Adipose tissue (tissue), 3 donors: ENCODE data around the gene RHOH. TPM values are rescaled to one million over a fixed set of nuclear protein-coding genes. Genes with fewer than 3 reads are reported as not detected.

Experiments used
- H3K27ac ChIP-seq: one replicate; pipeline ENCODE4 v1.5.1; 2013; ENCODE audit warnings: low read depth, low read length
- WGBS, 3 donors: extraction: QIAGEN DNeasy Blood & Tissue Kit; methylation state at CpG; one replicate each; pipeline ENCODE4 v1.1.7; 2013; 5-methylcytosine and 5-hydroxymethylcytosine counted together
- polyA plus RNA-seq, 3 donors: library from polyadenylated mRNA; stranded (reverse); fragments of 200-250 nt; gene quantifications; one replicate each; pipeline ENCODE4 v1.2.3, GENCODE V29; 2013
- donor health status: healthy with polysubstance abuse.
- donor health status: Bipolar disorder and iron deficiency.
- donor health status: healthy.

Gene RHOH
- polyA plus RNA-seq, 3 donors = 0.60 to 2.1 (median 0.90) TPM

DNA sequence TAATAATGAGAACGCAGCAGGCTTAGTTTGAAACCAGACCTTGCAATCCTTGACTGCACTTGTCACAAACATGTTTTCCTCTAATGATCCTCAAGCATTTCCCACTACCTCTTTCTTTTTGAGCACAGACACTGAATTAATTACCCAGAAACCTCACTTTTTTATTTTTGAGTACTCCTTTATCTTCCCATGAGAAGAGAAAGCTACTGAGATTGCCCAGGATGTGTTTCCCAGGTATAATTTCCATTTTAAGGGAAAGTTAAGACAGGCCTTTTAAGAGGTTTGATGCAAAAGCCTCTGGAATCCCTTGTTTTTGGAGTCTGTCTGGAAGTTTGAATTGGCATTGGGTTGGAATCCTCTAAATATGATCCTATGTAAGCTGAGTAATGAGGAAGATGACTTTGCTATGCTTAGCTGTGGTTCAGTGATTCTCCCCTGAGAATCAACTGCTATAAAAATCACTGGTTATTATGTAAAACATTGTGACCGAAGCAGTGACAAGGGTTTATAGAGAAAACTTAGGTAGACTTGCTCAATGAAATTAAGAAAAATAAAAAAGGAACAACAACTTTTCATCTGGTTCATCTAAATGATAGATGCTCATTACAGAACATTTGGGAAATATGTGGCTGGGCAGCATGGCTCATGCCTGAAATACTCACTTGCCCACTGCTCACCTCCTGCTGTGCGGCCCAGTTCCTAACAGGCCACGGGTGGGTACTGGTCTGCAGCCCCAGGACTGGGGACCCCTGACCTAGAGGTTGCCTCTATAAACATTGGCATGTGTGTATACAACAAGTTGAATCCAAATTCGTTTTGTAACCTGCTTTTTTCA, 10.8 kb upstream of the RHOH start:
- 78 to 85% (median 84%) methylated on average over 5 of the region's 5 CpGs for WGBS, 3 donors

GRCh38 chr4:40186665-40187014, 10.2 kb upstream of the RHOH start:
- WGBS, 3 donors = 88 to 93% (median 92%) methylated on average over 1 of the region's 1 CpG
- H3K27ac ChIP-seq = no peak overlapping the region

More for the DNA sequence above, 10.8 kb upstream of the RHOH start:
- no peak overlapping the region for H3K27ac ChIP-seq

DNA sequence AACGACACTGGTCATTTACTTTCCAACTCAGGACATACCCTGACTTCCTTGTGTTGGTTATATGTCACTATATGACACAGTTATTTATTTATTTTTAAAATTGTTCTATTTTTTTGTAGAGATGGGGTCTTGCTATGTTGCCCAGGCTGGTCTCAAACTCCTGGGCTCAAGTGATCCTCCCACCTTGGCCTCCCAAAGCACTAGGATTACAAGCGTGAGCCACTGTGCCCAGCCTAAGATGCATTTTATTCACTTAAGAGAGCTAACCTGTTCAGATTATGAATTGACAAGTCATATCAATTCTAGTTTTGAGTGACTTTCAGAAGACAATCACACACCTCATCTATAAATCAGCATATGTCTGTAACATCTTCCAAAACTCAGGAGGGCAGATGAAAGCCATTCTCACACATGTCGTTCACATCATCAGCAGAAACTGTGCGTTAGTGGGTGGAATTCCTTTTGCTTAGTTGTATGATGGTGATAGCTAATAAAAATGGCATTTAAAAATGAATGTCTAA, 9.4 kb upstream of the RHOH start:
- WGBS, 3 donors = 92 to 94% (median 93%) methylated on average over 4 of the region's 4 CpGs

DNA sequence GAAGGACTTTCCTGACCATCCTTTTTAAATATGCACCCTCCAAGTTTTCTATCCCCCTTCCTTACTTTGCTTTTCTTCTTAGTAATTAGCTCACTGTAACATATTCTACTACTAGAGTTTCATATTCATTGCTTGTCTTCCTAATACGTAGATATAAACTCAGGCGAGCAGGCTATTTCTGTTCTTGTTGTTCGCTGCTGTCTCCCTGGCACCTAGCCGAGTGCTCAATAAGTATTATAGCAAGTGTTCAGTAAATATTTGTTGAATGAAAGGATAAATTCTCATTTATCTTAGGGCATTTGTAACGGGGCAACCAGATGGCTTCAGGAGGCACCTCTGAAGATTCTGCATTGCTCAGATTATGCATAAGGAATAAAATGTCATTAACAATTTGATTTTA, 6.8 kb upstream of the RHOH start:
- WGBS, 3 donors = 35 to 73% (median 66%) methylated on average over 5 of the region's 5 CpGs

More for the DNA sequence above, 9.4 kb upstream of the RHOH start:
- H3K27ac ChIP-seq = no peak overlapping the region

DNA sequence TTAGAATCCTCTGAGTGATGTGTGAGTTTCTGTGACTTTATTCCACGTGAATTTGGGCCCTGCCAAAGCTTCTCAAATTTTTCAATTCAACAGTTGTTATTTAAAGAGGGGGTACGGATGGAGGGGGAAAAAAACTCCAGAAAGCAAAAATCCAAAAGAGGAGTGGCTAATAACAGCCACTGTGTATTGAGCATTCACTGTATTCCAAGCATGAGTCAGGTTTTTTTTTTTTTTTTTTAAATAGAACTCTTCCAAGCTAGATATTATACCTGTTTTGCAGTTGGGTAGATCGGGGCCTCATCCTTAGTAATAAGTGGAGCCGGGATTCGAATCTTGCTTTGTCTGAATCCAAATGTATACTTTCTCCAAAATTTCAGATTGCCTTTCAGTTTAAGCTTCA, 6.4 kb upstream of the RHOH start:
- WGBS, 3 donors = 78 to 91% (median 84%) methylated on average over 5 of the region's 5 CpGs

More for the DNA sequence above, 6.8 kb upstream of the RHOH start:
- H3K27ac ChIP-seq = no peak overlapping the region

GRCh38 chr4:40190880-40191815, 5.7 kb upstream of the RHOH start:
- 49 to 52% (median 49%) methylated on average over 14 of the region's 14 CpGs for WGBS, 3 donors
- H3K27ac ChIP-seq = no peak overlapping the region

More for the DNA sequence above, 6.4 kb upstream of the RHOH start:
- H3K27ac ChIP-seq = no peak overlapping the region

DNA sequence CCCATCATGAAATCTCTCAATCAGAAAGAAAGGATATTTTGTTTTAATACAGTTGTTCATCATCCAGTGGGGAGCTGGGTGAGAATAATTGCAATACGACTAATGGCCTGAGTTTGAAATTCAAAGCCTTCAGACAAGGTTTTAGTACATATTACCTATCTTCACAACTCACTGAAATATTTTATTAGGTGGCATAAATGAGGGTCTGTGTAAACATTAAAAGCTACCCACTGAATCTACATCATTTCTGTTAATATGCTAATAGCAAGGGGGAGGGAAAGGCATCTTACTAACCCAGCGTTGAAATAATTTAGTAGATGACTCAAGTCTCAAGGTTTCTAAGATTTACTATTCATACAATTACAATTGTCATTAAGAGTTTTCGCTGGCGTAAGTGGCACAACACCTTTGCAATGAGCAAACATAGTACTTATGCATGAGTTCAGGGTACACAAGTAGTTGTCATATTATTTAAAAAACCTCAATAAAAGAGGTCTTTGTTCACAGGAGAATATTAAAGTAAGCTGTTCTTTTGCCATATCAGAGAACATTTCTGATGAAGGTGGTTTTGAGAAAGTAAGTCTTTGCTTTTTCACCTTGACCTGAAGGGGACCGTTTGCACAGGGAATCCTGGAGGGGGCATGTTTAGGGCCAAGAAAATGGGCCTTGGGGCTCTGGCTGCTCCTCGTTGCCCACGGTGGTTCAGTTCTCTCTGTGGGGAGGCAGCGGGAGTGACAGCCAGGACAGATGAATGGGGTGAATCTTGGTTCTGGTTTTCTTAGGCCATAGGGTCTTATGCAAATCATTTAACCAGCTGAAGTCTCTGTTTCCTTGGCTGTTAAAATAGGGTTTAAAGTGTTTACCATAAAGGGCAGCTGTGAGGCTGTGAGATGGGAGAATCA, 4.5 kb upstream of the RHOH start:
- H3K27ac ChIP-seq = no peak overlapping the region
- 75 to 81% (median 78%) methylated on average over 8 of the region's 8 CpGs for WGBS, 3 donors

DNA sequence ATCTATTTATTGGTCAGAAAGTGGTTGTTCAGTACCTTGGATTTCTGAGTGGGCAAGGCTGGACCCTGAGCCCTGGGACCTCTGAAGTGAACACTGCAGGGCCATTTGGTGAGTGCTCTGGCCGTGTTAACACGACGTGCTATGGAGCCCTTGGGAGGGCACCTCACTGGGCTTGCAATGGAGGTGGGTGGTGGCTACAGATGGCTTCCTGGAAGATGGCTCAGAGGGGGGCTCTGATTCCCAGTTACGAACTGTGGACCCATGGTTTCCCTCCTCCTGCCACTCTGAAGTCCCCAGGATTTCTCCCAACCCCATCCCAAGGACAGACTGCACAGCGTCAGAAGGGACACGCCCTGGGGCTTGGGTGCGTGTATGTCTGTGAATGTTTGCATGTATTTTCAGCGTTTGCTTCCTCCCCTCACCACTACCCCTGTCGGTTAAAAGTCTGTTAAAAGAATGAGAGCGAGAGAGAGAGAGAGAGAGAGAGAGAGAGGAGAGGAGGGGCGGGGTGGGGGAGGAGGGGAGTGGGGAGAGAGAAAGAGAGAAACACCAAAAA, 3.7 kb upstream of the RHOH start:
- 52 to 76% (median 55%) methylated on average over 11 of the region's 11 CpGs for WGBS, 3 donors
- H3K27ac ChIP-seq = no peak overlapping the region

DNA sequence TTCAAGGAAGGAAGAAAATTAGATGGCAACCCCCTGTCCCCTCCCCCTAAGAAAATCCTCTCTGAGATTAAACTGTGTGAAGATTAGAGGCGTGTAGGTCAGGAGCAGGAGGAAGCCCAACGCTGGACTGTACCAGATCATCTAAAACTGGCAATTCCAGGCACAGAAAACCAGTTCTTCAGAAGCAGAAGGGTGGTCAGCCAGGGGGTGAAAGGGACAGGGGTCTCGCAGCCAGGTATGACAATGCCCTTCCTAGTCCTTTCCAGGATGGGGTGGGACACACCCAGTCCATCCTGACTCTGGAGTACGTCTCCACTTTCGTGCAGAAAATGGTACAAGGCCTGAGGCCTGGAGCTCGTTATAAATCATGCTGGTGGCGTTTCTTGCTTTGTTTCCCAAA, 3.3 kb upstream of the RHOH start:
- H3K27ac ChIP-seq = no peak overlapping the region

GRCh38 chr4:40194602-40195161, 2.1 kb upstream of the RHOH start:
- 45 to 69% (median 59%) methylated on average over 14 of the region's 14 CpGs for WGBS, 3 donors
- H3K27ac ChIP-seq = no peak overlapping the region

More for the DNA sequence above, 3.3 kb upstream of the RHOH start:
- 72 to 87% (median 78%) methylated on average over 7 of the region's 7 CpGs for WGBS, 3 donors

GRCh38 chr4:40195182-40196177, 1.4 kb upstream of the RHOH start:
- no peak overlapping the region for H3K27ac ChIP-seq
- WGBS, 3 donors = 93 to 95% (median 95%) methylated on average over 10 of the region's 10 CpGs

- H3K27ac ChIP-seq = no peak overlapping the region
- WGBS, 3 donors = 87 to 90% (median 88%) methylated on average over 8 of the region's 8 CpGs
Observed at GRCh38 chr4:40196272-40196671, 559 bp upstream of the RHOH start.

DNA sequence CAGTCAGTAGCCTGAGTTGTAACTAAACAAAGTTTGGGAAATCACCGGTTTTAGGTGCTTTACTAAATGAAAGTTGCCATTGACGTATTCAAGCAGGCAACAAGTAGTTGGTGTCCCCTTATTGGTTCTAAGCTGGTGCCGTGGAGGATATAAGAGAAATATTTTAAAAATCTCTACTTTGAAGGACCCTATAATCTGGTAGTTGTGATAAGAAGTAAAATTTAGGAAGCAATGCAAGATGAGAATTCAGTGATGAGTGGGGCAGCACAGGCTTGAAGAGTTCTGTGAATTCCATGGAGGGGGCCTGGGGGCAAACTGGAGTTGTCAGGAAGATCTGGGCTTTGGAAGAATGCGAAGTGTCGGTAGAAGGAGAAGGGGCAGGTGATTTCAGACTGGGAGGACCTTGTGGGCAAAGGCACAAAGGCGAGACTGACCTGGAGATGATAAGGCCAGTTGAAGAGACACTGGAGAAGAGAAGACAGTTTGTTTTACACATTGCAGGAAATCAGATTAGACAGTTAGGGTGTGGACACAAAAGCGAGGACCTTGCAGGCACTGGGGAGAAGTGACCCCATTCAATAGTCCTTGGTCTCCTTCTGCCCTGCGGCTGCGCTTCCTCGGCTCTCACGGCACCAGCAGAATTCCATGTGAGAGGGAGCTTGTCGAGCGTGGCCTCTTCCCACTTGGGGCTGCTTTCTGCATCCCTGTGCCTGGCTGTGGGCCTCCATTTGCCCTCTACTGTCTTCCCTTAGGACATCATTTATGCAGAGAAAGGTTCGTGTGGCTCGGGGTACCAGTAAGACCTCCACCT, 1.3 kb downstream of the RHOH start:
- no peak overlapping the region for H3K27ac ChIP-seq

GRCh38 chr4:40199179-40199670, 2.4 kb downstream of the RHOH start:
- WGBS, 3 donors = 53 to 80% (median 59%) methylated on average over 6 of the region's 6 CpGs
- H3K27ac ChIP-seq = no peak overlapping the region

More for the DNA sequence above, 1.3 kb downstream of the RHOH start:
- 50 to 85% (median 70%) methylated on average over 15 of the region's 15 CpGs for WGBS, 3 donors
